Fibroblast of mammary gland (primary cell): Measurements from ENCODE around the gene RBBP8NL.

Experiments used
- DNase-seq: peaks from one replicate; pipeline ENCODE4 v3.0.0-alpha.2; 2010; ENCODE audit warnings: low read depth
- H3K4me3 ChIP-seq: 2 replicates; pipeline ENCODE4 v1.5.1; 2011; ENCODE audit warnings: low read depth, mild to moderate bottlenecking, low read length, moderate library complexity; ENCODE audit not compliant: control insufficient read depth
- CTCF ChIP-seq: conservative IDR thresholded peaks from 2 replicates; pipeline ENCODE4 v1.5.1; 2011; ENCODE audit warnings: low read depth, low read length, inconsistent platforms; ENCODE audit not compliant: control insufficient read depth, insufficient read depth

RBBP8NL gene

GRCh38 chr20:62370807-62371587 lies 56.3 kb downstream of the RBBP8NL start:
- no peak for TF ChIP-seq CTCF
- no peak for DNase-seq
- H3K4me3 ChIP-seq = no peak overlapping the region

- peak; percentile 84 for DNase-seq
- TF ChIP-seq CTCF = no peak
- no peak overlapping the region for H3K4me3 ChIP-seq
Measured at GRCh38 chr20:62370115-62370806, 57.1 kb downstream of the RBBP8NL start.

- TF ChIP-seq CTCF = no peak
- DNase-seq = no peak
- no peak overlapping the region for H3K4me3 ChIP-seq
Measured at GRCh38 chr20:62369815-62370114, 57.6 kb downstream of the RBBP8NL start.

- H3K4me3 ChIP-seq = no peak overlapping the region
- DNase-seq = peak; percentile 62
Measured at GRCh38 chr20:62368976-62369814, 58.1 kb downstream of the RBBP8NL start.

GRCh38 chr20:62368392-62368975 lies 58.9 kb downstream of the RBBP8NL start:
- no peak for TF ChIP-seq CTCF
- no peak for DNase-seq
- H3K4me3 ChIP-seq = no peak overlapping the region

More at GRCh38 chr20:62368976-62369814, 58.1 kb downstream of the RBBP8NL start:
- peak; percentile 32 for TF ChIP-seq CTCF

GRCh38 chr20:62367633-62368391 lies 59.5 kb downstream of the RBBP8NL start:
- DNase-seq = no peak
- no peak overlapping the region for H3K4me3 ChIP-seq
- no peak for TF ChIP-seq CTCF
